Activated naive CD4-positive, alpha-beta T cell (primary cell): ENCODE data around the gene DAB1.

Experiments used
- DNase-seq, 4 experiments: peaks; one replicate each; lab custom pipeline; 2025; lab: John Stamatoyannopoulos, UW

DAB1 gene

GRCh38 chr1:57020216-57020615, 403.6 kb downstream of the DAB1 start:
- DNase-seq, result no peak

- no peak for DNase-seq
These were observed 404.5 kb downstream of the DAB1 start for GRCh38 chr1:57019236-57019839.

- no peak for DNase-seq
These were observed 405.7 kb downstream of the DAB1 start for GRCh38 chr1:57018119-57018518.

- DNase-seq, result no peak
These were observed 406.1 kb downstream of the DAB1 start for GRCh38 chr1:57017717-57018116.

GRCh38 chr1:57017200-57017599, 406.7 kb downstream of the DAB1 start:
- DNase-seq, result no peak

- DNase-seq, result no peak
These were observed 408.8 kb downstream of the DAB1 start for GRCh38 chr1:57015071-57015470.

- DNase-seq, result no peak
These were observed 410.3 kb downstream of the DAB1 start for GRCh38 chr1:57013522-57013921.

- no peak for DNase-seq
These were observed 411.5 kb downstream of the DAB1 start for GRCh38 chr1:57012315-57012714.

- no peak for DNase-seq
These were observed 413.3 kb downstream of the DAB1 start for GRCh38 chr1:57010511-57010910.

- DNase-seq, result no peak
These were observed 415.9 kb downstream of the DAB1 start for GRCh38 chr1:57007948-57008347.

GRCh38 chr1:57007472-57007871, 416.4 kb downstream of the DAB1 start:
- DNase-seq, result no peak

- DNase-seq, result no peak
These were observed 420.3 kb downstream of the DAB1 start for GRCh38 chr1:57003398-57004139.

GRCh38 chr1:56995414-56996100, 428.3 kb downstream of the DAB1 start:
- no peak for DNase-seq

GRCh38 chr1:56993475-56993874, 430.4 kb downstream of the DAB1 start:
- no peak for DNase-seq

GRCh38 chr1:56992318-56993125, 431.3 kb downstream of the DAB1 start:
- DNase-seq, result no peak

- DNase-seq, result no peak
These were observed 432.3 kb downstream of the DAB1 start for GRCh38 chr1:56991576-56991975.

- DNase-seq, result no peak
These were observed 437.5 kb downstream of the DAB1 start for GRCh38 chr1:56986397-56986796.

- no peak for DNase-seq
These were observed 438.0 kb downstream of the DAB1 start for GRCh38 chr1:56985857-56986256.

- DNase-seq, result no peak
These were observed 440.4 kb downstream of the DAB1 start for GRCh38 chr1:56983484-56983883.

- no peak for DNase-seq
These were observed 443.7 kb downstream of the DAB1 start for GRCh38 chr1:56979986-56980755.

- no peak for DNase-seq
These were observed 445.0 kb downstream of the DAB1 start for GRCh38 chr1:56978819-56979218.

GRCh38 chr1:56977910-56978309, 445.9 kb downstream of the DAB1 start:
- DNase-seq, result no peak
